Gastrocnemius medialis (tissue), 4 donors: ENCODE measurements around the gene ATP6V1E1. TPM values are rescaled to one million over a fixed set of nuclear protein-coding genes. Genes with fewer than 3 reads are reported as not detected.
"Not testable (repeated sequence)": the region's sequence is repeated elsewhere in the genome, so short reads cannot be mapped to it uniquely, and the experiment has no call there.

Experiments used
- ATAC-seq, 2 donors: fragments of 150-250 bp; one replicate each; pipeline ENCODE4 v1.9.1; 2016
- DNase-seq, 2 donors: peaks; one replicate each; pipeline ENCODE4 v3.0.0-alpha.2; 2019
- H3K27ac ChIP-seq, 4 donors: fragments of 200-600 bp; sonication (generic); 1 replicate in 1 of 4; 2 replicates in 3 of 4; pipeline ENCODE4 v1.5.1; 2016 to 2018; ENCODE audit warnings: mild to moderate bottlenecking in 2 of 4, moderate library complexity in 1 of 4
- H3K27me3 ChIP-seq, 3 donors: fragments of 200-600 bp; sonication (generic) in 2 of 3; 1 replicate in 1 of 3; 2 replicates in 2 of 3; pipeline versions ENCODE4 v1.5.1 to v1.6.0; 2016 to 2019; ENCODE audit warnings: mild to moderate bottlenecking in 1 of 3, moderate library complexity in 1 of 3
- H3K36me3 ChIP-seq, 2 donors: fragments of 200-600 bp; sonication (generic) in 1 of 2; one replicate each; pipeline ENCODE4 v1.5.1; 2017 to 2018
- H3K4me1 ChIP-seq, 2 donors: fragments of 200-600 bp; sonication (generic) in 1 of 2; one replicate each; pipeline ENCODE4 v1.5.1; 2016 to 2017; ENCODE audit warnings: mild to moderate bottlenecking in 2 of 2
- H3K4me3 ChIP-seq, 4 donors: fragments of 200-600 bp; sonication (generic) in 3 of 4; 1 replicate in 1 of 4; 2 replicates in 3 of 4; pipeline ENCODE4 v1.5.1; 2016 to 2019; ENCODE audit warnings: mild to moderate bottlenecking in 2 of 4
- H3K9me3 ChIP-seq, 3 donors: fragments of 200-600 bp; sonication (generic) in 2 of 3; 1 replicate in 1 of 3; 2 replicates in 2 of 3; pipeline ENCODE4 v1.5.1; 2016 to 2019
- CTCF ChIP-seq, 5 experiments: fragments of 450-650 bp in 3 of 5; fragments of 200-600 bp in 2 of 5; sonication (generic) in 2 of 5; IDR thresholded peaks in 4 of 5; conservative IDR thresholded peaks in 1 of 5; 1 replicate in 4 of 5; 2 replicates in 1 of 5; pipeline ENCODE4 v1.5.1; 2016 to 2019; ENCODE audit warnings: antibody characterized with exemption in 5 of 5, mild to moderate bottlenecking in 3 of 5, moderate library complexity in 3 of 5
- POLR2A ChIP-seq, 2 donors: fragments of 450-650 bp; IDR thresholded peaks; one replicate each; pipeline ENCODE4 v1.6.1; 2017; ENCODE audit warnings: antibody characterized with exemption in 2 of 2, mild to moderate bottlenecking in 2 of 2, moderate library complexity in 2 of 2
- in situ Hi-C, 4 donors: fragments of 200-750 bp; cut with MboI; loops; one replicate each; pipeline versions ENCODE4 v1.15.0 to v1.8.0; 2017; ENCODE audit warnings: low sequenced_read_pairs in 4 of 4
- intact Hi-C: fragments of 100-400 bp; cut with DNase I; formaldehyde crosslinking; loops from one replicate; pipeline ENCODE4 v1.15.1; 2023; ENCODE audit warnings: low total_unique reads
- total RNA-seq, 4 donors: library from RNA; depleted of rRNA; stranded (reverse); fragments of >200 nt; gene quantifications; one replicate each; pipeline versions ENCODE4 v1.1.0 to v1.2.3, GENCODE V29; 2016

The ATP6V1E1 gene
- total RNA-seq, 4 donors from 2014 or later = 243 to 279 (median 250) TPM

GRCh38 chr22:17566776-17567175 is 61.8 kb downstream of the ATP6V1E1 start:
- TF ChIP-seq POLR2A (IDR thresholded peaks at IDR 0.05) = no peak
- no peak for TF ChIP-seq CTCF (IDR thresholded peaks at IDR 0.05 in 4 of 5, conservative IDR thresholded peaks at IDR 0.05 in 1 of 5)
- H3K36me3 ChIP-seq = no peaks in the 10 kb centered on the region
- H3K27me3 ChIP-seq = no peaks in the 10 kb centered on the region
- DNase-seq (no peak), ATAC-seq (no peak)
- intact Hi-C loops (no loop called here), in situ Hi-C loops (no loop called here)
- peaks cover 53 to 66% of the 10 kb centered on the region in 2 donors for H3K4me1 ChIP-seq
- H3K27ac ChIP-seq = peak overlapping the region; percentile 87 to 98 (median 96)
- no peak overlapping the region for H3K4me3 ChIP-seq
- no peaks in the 10 kb centered on the region for H3K9me3 ChIP-seq

- H3K9me3 ChIP-seq, H3K4me3 ChIP-seq, ATAC-seq, in situ Hi-C loops, DNase-seq, H3K27me3 ChIP-seq, H3K36me3 ChIP-seq, intact Hi-C loops: not testable (repeated sequence)
- peak overlapping the region; percentile 87 to 98 (median 96) for H3K27ac ChIP-seq
- peaks cover 47 to 60% of the 10 kb centered on the region in 2 donors for H3K4me1 ChIP-seq
These were observed 62.4 kb downstream of the ATP6V1E1 start for GRCh38 chr22:17566016-17566687.

GRCh38 chr22:17563936-17564391 is 64.6 kb downstream of the ATP6V1E1 start:
- Histone ChIP-seq H3K36me3 (no peaks in the 10 kb centered on the region), H3K27ac (peak overlapping the region; percentile 87 to 98 (median 96)), H3K9me3 (no peaks in the 10 kb centered on the region), H3K27me3 (no peaks in the 10 kb centered on the region), H3K4me3 (peak overlapping the region; percentile 43 to 55 (median 52)), H3K4me1 (peaks cover 30 to 47% of the 10 kb centered on the region in 2 donors)
- DNase-seq = peak; percentile 68 to 80
- intact Hi-C loops (loop anchor here (2.0 to 5.0 kb wide), 3 partner anchors 75 to 192 kb away; partner anchors contain the start of gene BCL2L13), in situ Hi-C loops (no loop called here)
- TF ChIP-seq CTCF (IDR thresholded peaks at IDR 0.05 in 4 of 5, conservative IDR thresholded peaks at IDR 0.05 in 1 of 5) = no peak
- TF ChIP-seq POLR2A (IDR thresholded peaks at IDR 0.05) = peak; percentile 71 to 75
- ATAC-seq = peak; percentile 47 to 58

GRCh38 chr22:17562906-17563870 is 65.4 kb downstream of the ATP6V1E1 start, which contains the start of gene SLC25A18:
Gene SLC25A18 (plus strand): TSS chr22:17563498. CDS start chr22:17579945, 16,447 bp downstream.
- intact Hi-C loops = loop anchor here (2.0 to 5.0 kb wide), 3 partner anchors 76 to 191 kb away; partner anchors contain the start of gene BCL2L13
- Histone ChIP-seq H3K4me3 (peak within 1 kb of the TSS; percentile 43 to 55 (median 52)), H3K27ac (peak within 1 kb of the TSS; percentile 87 to 98 (median 96)), H3K4me1 (peaks cover 30 to 47% of the 10 kb centered on the region in 2 donors), H3K9me3 (no peaks in the 10 kb centered on the region), H3K36me3 (no peaks in the 10 kb centered on the region), H3K27me3 (no peaks in the 10 kb centered on the region)
- peak; percentile 88 to 91 for DNase-seq
- peak; percentile 82 to 89 for ATAC-seq
- in situ Hi-C loops = no loop called here
- TF ChIP-seq POLR2A (IDR thresholded peaks at IDR 0.05) = peak; percentile 62 to 65
- TF ChIP-seq CTCF (IDR thresholded peaks at IDR 0.05 in 4 of 5, conservative IDR thresholded peaks at IDR 0.05 in 1 of 5) = peak in 3 of 5 experiments; percentile 12 to 40 (median 26)
